Trophoblast cell (in vitro differentiated cells and primary cell): ENCODE measurements around the gene WWC2.

ENCODE experiments used
- DNase-seq, 2 donors: peaks; one replicate each; pipeline ENCODE4 v3.0.0-alpha.2; 2016
- H2AFZ ChIP-seq: 2 replicates; pipeline ENCODE4 v1.6.1; 2013; ENCODE audit warnings: low read length, moderate library complexity, mild to moderate bottlenecking; ENCODE audit not compliant: insufficient read depth, poor library complexity
- H2AK5ac ChIP-seq: 2 replicates; pipeline ENCODE4 v1.6.1; 2013; ENCODE audit warnings: mild to moderate bottlenecking, low read length
- H2BK120ac ChIP-seq: 2 replicates; pipeline ENCODE4 v1.6.1; 2013; ENCODE audit warnings: low read length, mild to moderate bottlenecking, moderate library complexity; ENCODE audit not compliant: insufficient read depth, poor library complexity
- H2BK12ac ChIP-seq: 2 replicates; pipeline ENCODE4 v1.6.1; 2013; ENCODE audit warnings: mild to moderate bottlenecking, low read length, moderate library complexity
- H2BK5ac ChIP-seq: 2 replicates; pipeline ENCODE4 v1.6.1; 2013; ENCODE audit warnings: low read length, low read depth, moderate library complexity, mild to moderate bottlenecking; ENCODE audit not compliant: poor library complexity
- H3K14ac ChIP-seq: 2 replicates; pipeline ENCODE4 v1.6.1; 2013; ENCODE audit warnings: mild to moderate bottlenecking, low read length
- H3K18ac ChIP-seq: 2 replicates; pipeline ENCODE4 v1.6.1; 2013; ENCODE audit warnings: mild to moderate bottlenecking, low read length
- H3K23ac ChIP-seq: 2 replicates; pipeline ENCODE4 v1.6.1; 2013; ENCODE audit warnings: low read length
- H3K27ac ChIP-seq: 2 replicates; pipeline ENCODE4 v1.5.1; 2013; ENCODE audit warnings: low read depth, mild to moderate bottlenecking, inconsistent platforms, low read length, moderate library complexity
- H3K27me3 ChIP-seq: 2 replicates; pipeline ENCODE4 v1.6.1; 2013; ENCODE audit warnings: inconsistent platforms, mild to moderate bottlenecking, low read length, moderate library complexity; ENCODE audit not compliant: insufficient read depth
- H3K36me3 ChIP-seq, 2 experiments: 1 replicate in 1 of 2; 2 replicates in 1 of 2; pipeline ENCODE4 v1.6.1; 2013; ENCODE audit warnings: low read length in 2 of 2, mild to moderate bottlenecking in 2 of 2, moderate library complexity in 1 of 2; ENCODE audit not compliant: insufficient read depth in 2 of 2, control insufficient read depth in 1 of 2
- H3K4ac ChIP-seq: 2 replicates; pipeline ENCODE4 v1.6.1; 2013; ENCODE audit warnings: low read depth, mild to moderate bottlenecking, low read length, moderate library complexity
- H3K4me1 ChIP-seq, 2 experiments: 1 replicate in 1 of 2; 2 replicates in 1 of 2; pipeline ENCODE4 v1.6.1; 2013; ENCODE audit warnings: low read length in 2 of 2, mild to moderate bottlenecking in 2 of 2, moderate library complexity in 1 of 2; ENCODE audit not compliant: insufficient read depth in 2 of 2, control insufficient read depth in 1 of 2
- H3K4me2 ChIP-seq: 2 replicates; pipeline ENCODE4 v1.6.1; 2013; ENCODE audit warnings: inconsistent platforms, mild to moderate bottlenecking, low read length, moderate library complexity
- H3K4me3 ChIP-seq: 2 replicates; pipeline ENCODE4 v1.5.1; 2013; ENCODE audit warnings: mild to moderate bottlenecking, low read depth, low read length, inconsistent platforms
- H3K79me1 ChIP-seq: one replicate; pipeline ENCODE4 v1.6.1; 2013; ENCODE audit warnings: low read length
- H3K79me2 ChIP-seq: 2 replicates; pipeline ENCODE4 v1.6.1; 2013; ENCODE audit warnings: low read length, mild to moderate bottlenecking; ENCODE audit not compliant: control insufficient read depth, insufficient read depth, poor library complexity
- H3K9ac ChIP-seq: 2 replicates; pipeline ENCODE4 v1.6.1; 2013; ENCODE audit warnings: mild to moderate bottlenecking, low read length
- H3K9me3 ChIP-seq: 2 replicates; pipeline ENCODE4 v1.6.1; 2013; ENCODE audit warnings: low read depth, mild to moderate bottlenecking, control low read depth, inconsistent platforms, low read length; ENCODE audit not compliant: insufficient read depth
- H4K12ac ChIP-seq: 2 replicates; pipeline ENCODE4 v1.6.1; 2013; ENCODE audit warnings: low read depth, mild to moderate bottlenecking, low read length, moderate library complexity
- H4K8ac ChIP-seq: 2 replicates; pipeline ENCODE4 v1.6.1; 2013; ENCODE audit warnings: low read depth, mild to moderate bottlenecking, low read length, moderate library complexity
- H4K91ac ChIP-seq: one replicate; pipeline ENCODE4 v1.6.1; 2013; ENCODE audit warnings: low read depth, mild to moderate bottlenecking, low read length, moderate library complexity
- WGBS: extraction: QIAGEN DNeasy Blood & Tissue Kit; methylation state at CpG from one replicate; pipeline ENCODE4 v1.1.7; 2013; ENCODE audit warnings: missing lambda C conversion rate; ENCODE audit not compliant: insufficient read length, insufficient coverage; ENCODE audit errors: extremely low coverage; 5-methylcytosine and 5-hydroxymethylcytosine counted together

Gene WWC2

GRCh38 chr4:183074288-183074990, 24.6 kb upstream of the WWC2 start:
- no peak overlapping the region for H3K4ac ChIP-seq
- WGBS, result no CpG with 5 or more reads among the region's 7 CpGs

GRCh38 chr4:183078634-183079033, 20.4 kb upstream of the WWC2 start:
- H3K14ac ChIP-seq, result no peak overlapping the region
- no CpG with 5 or more reads among the region's 13 CpGs for WGBS
- no peak for DNase-seq
- H2BK120ac ChIP-seq, result no peak overlapping the region
- no peaks in the 10 kb centered on the region for H3K79me2 ChIP-seq
- no peak overlapping the region for H2BK5ac ChIP-seq
- no peak overlapping the region for H4K91ac ChIP-seq
- H3K18ac ChIP-seq, result no peak overlapping the region
- no peaks in the 10 kb centered on the region for H3K27me3 ChIP-seq
- H4K12ac ChIP-seq, result no peak overlapping the region
- H2AFZ ChIP-seq, result no peak overlapping the region
- no peak overlapping the region for H3K27ac ChIP-seq
- H3K4ac ChIP-seq, result no peak overlapping the region
- H2BK12ac ChIP-seq, result no peak overlapping the region
- no peak overlapping the region for H3K23ac ChIP-seq
- no peak overlapping the region for H4K8ac ChIP-seq
- peaks cover 6% of the 10 kb centered on the region in 2 experiments for H3K4me1 ChIP-seq
- H3K79me1 ChIP-seq, result no peaks in the 10 kb centered on the region
- no peak overlapping the region for H2AK5ac ChIP-seq
- no peaks in the 10 kb centered on the region for H3K36me3 ChIP-seq
- no peak overlapping the region for H3K4me2 ChIP-seq
- no peak overlapping the region for H3K9ac ChIP-seq
- no peak overlapping the region for H3K4me3 ChIP-seq
- no peaks in the 10 kb centered on the region for H3K9me3 ChIP-seq

More at GRCh38 chr4:183074288-183074990, 24.6 kb upstream of the WWC2 start:
- Histone ChIP-seq H4K8ac (peak overlapping the region; percentile 4), H4K12ac (peak overlapping the region; percentile 44), H3K9ac (no peak overlapping the region), H3K79me2 (no peaks in the 10 kb centered on the region), H3K4me3 (no peak overlapping the region), H3K36me3 (no peaks in the 10 kb centered on the region), H2BK5ac (no peak overlapping the region), H2AK5ac (no peak overlapping the region), H4K91ac (no peak overlapping the region), H2BK12ac (no peak overlapping the region), H3K18ac (no peak overlapping the region), H3K23ac (no peak overlapping the region), H3K9me3 (peaks cover 4% of the 10 kb centered on the region), H2BK120ac (no peak overlapping the region), H3K4me2 (peak overlapping the region; percentile 66), H3K27ac (peak overlapping the region; percentile 71), H3K79me1 (no peaks in the 10 kb centered on the region), H3K4me1 (peaks cover 6% of the 10 kb centered on the region in 2 experiments), H2AFZ (no peak overlapping the region), H3K27me3 (no peaks in the 10 kb centered on the region), H3K14ac (no peak overlapping the region)
- DNase-seq, result peak; percentile 52 to 92

GRCh38 chr4:183080372-183081115, 18.5 kb upstream of the WWC2 start:
- no peaks in the 10 kb centered on the region for H3K36me3 ChIP-seq
- H3K4me2 ChIP-seq, result no peak overlapping the region
- no peaks in the 10 kb centered on the region for H3K79me1 ChIP-seq
- no peak overlapping the region for H4K8ac ChIP-seq
- no peak overlapping the region for H3K14ac ChIP-seq
- no peak overlapping the region for H2AK5ac ChIP-seq
- no peaks in the 10 kb centered on the region for H3K79me2 ChIP-seq
- H3K4me1 ChIP-seq, result no peaks in the 10 kb centered on the region
- no peak overlapping the region for H2BK5ac ChIP-seq
- no peak overlapping the region for H2AFZ ChIP-seq
- H3K4ac ChIP-seq, result no peak overlapping the region
- no peak overlapping the region for H3K9ac ChIP-seq
- H2BK120ac ChIP-seq, result no peak overlapping the region
- H3K27ac ChIP-seq, result no peak overlapping the region
- no peaks in the 10 kb centered on the region for H3K27me3 ChIP-seq
- no peak overlapping the region for H3K18ac ChIP-seq
- no peak overlapping the region for H3K23ac ChIP-seq
- WGBS, result no CpG with 5 or more reads among the region's 4 CpGs
- H3K4me3 ChIP-seq, result no peak overlapping the region
- H3K9me3 ChIP-seq, result no peaks in the 10 kb centered on the region
- H4K91ac ChIP-seq, result no peak overlapping the region
- no peak for DNase-seq
- no peak overlapping the region for H2BK12ac ChIP-seq
- no peak overlapping the region for H4K12ac ChIP-seq

- Histone ChIP-seq H2AFZ (no peak overlapping the region), H3K9ac (no peak overlapping the region), H3K27ac (no peak overlapping the region), H3K4me2 (no peak overlapping the region), H3K14ac (no peak overlapping the region), H3K36me3 (no peaks in the 10 kb centered on the region), H2BK120ac (no peak overlapping the region), H3K4me3 (no peak overlapping the region), H2AK5ac (no peak overlapping the region), H4K8ac (no peak overlapping the region), H3K79me2 (no peaks in the 10 kb centered on the region), H3K4ac (no peak overlapping the region), H4K91ac (no peak overlapping the region), H3K4me1 (no peaks in the 10 kb centered on the region), H2BK12ac (no peak overlapping the region), H3K23ac (no peak overlapping the region), H2BK5ac (no peak overlapping the region), H3K9me3 (no peaks in the 10 kb centered on the region), H4K12ac (no peak overlapping the region), H3K27me3 (no peaks in the 10 kb centered on the region), H3K18ac (no peak overlapping the region), H3K79me1 (no peaks in the 10 kb centered on the region)
- no peak for DNase-seq
- WGBS, result no CpG with 5 or more reads among the region's 3 CpGs
Observed at GRCh38 chr4:183081116-183081469, 18.0 kb upstream of the WWC2 start.
